HG03442 (cell line): ENCODE results near the gene AGRP.
"Not testable (repeated sequence)": the region's sequence is repeated elsewhere in the genome, so short reads cannot be mapped to it uniquely, and the experiment has no call there.

Experiments
- ATAC-seq: cut with Tn5 transposase; IDR thresholded peaks from one replicate; pipeline ENCODE4 v1.9.1; 2021; ENCODE audit warnings: mild to moderate bottlenecking, moderate library complexity; ENCODE audit not compliant: unreplicated experiment

AGRP gene

GRCh38 chr16:67483150-67483549 lies at the start of gene AGRP:
AGRP (minus strand) TSS chr16:67483547; CDS start chr16:67483398, 149 bp downstream.
- no peak for ATAC-seq

GRCh38 chr16:67531247-67531646 lies 47.9 kb upstream of the AGRP start:
- no peak for ATAC-seq

GRCh38 chr16:67530013-67530939 lies 46.9 kb upstream of the AGRP start:
- no peak for ATAC-seq

GRCh38 chr16:67529582-67530012 lies 46.2 kb upstream of the AGRP start:
- ATAC-seq: no peak

- no peak for ATAC-seq
Observed at GRCh38 chr16:67528870-67529581, 45.7 kb upstream of the AGRP start.

- ATAC-seq: no peak
Observed at GRCh38 chr16:67528222-67528869, 45.0 kb upstream of the AGRP start, which contains the start of gene RIPOR1. RIPOR1 (plus strand) TSS chr16:67528829; CDS start chr16:67538447, 9,618 bp downstream.

GRCh38 chr16:67526149-67526791 lies 42.9 kb upstream of the AGRP start:
- ATAC-seq: no peak

- ATAC-seq: no peak
Observed at GRCh38 chr16:67525176-67525860, 42.0 kb upstream of the AGRP start.

GRCh38 chr16:67521095-67521804 lies 37.9 kb upstream of the AGRP start:
- peak; percentile 67 for ATAC-seq

GRCh38 chr16:67519242-67519641 lies 35.9 kb upstream of the AGRP start:
- ATAC-seq: no peak

- no peak for ATAC-seq
Observed at GRCh38 chr16:67518676-67519075, 35.3 kb upstream of the AGRP start.

GRCh38 chr16:67517661-67518423 lies 34.5 kb upstream of the AGRP start:
- peak; percentile 32 for ATAC-seq

GRCh38 chr16:67517155-67517445 lies 33.8 kb upstream of the AGRP start:
- no peak for ATAC-seq

GRCh38 chr16:67516296-67517154 lies 33.2 kb upstream of the AGRP start:
- no peak for ATAC-seq

- no peak for ATAC-seq
Observed at GRCh38 chr16:67514382-67514828, 31.1 kb upstream of the AGRP start.

GRCh38 chr16:67513892-67514291 lies 30.5 kb upstream of the AGRP start:
- not testable (repeated sequence) for ATAC-seq

- no peak for ATAC-seq
Observed at GRCh38 chr16:67509016-67509415, 25.7 kb upstream of the AGRP start.

GRCh38 chr16:67506468-67506867 lies 23.1 kb upstream of the AGRP start:
- ATAC-seq: no peak
